Measurements from ENCODE around the gene CTNNBIP1. TPM values are rescaled to one million over a fixed set of nuclear protein-coding genes. Genes with fewer than 3 reads are reported as not detected.

CTNNBIP1 gene
- total and polyA plus RNA-seq, 2 donors (not counting 1 experiment from before 2014, with no cell fraction given), result 6.9 to 8.7 TPM

GRCh38 chr1:9882945-9883303, 27.1 kb downstream of the CTNNBIP1 start:
- H3K36me3 ChIP-seq (replicated peaks in 1 of 2; ENCODE audit: control extremely low read depth in 1 of 2, control insufficient read depth in 1 of 2, extremely low read depth in 1 of 2, insufficient read depth in 2 of 2, low read length in 1 of 2), result no peaks in the 10 kb centered on the region
- no peak overlapping the region for H3K9ac ChIP-seq (ENCODE audit: low read length)
- no peak overlapping the region for H3K4me3 ChIP-seq (ENCODE audit: control extremely low read depth in 1 of 5, extremely low read depth in 1 of 5, insufficient read depth in 1 of 5, low read depth in 2 of 5, low read length in 4 of 5)
- Mint-ChIP-seq H3K27me3 (no peaks in the 10 kb centered on the region), H3K9me3 (ENCODE audit: insufficient read depth) (no peaks in the 10 kb centered on the region), H3K4me1 (peaks cover 2% of the 10 kb centered on the region), H3K4me3 (no peak overlapping the region), H3K27ac (no peak overlapping the region)
- H3K27me3 ChIP-seq (replicated peaks in 1 of 4; ENCODE audit: control extremely low read depth in 1 of 4, control insufficient read depth in 3 of 4, insufficient read depth in 4 of 4, low read length in 3 of 4), result no peaks in the 10 kb centered on the region
- CTCF ChIA-PET, result interaction anchor here (1.4 kb wide), 1 partner anchor 267 kb away, joined by 4 read pairs; no protein-coding TSS in a partner anchor
- WGBS (ENCODE audit: insufficient coverage), result 93% methylated on average over 10 of the region's 12 CpGs
- no peak overlapping the region for H3K4me2 ChIP-seq (replicated peaks; ENCODE audit: low read depth, low read length, poor library complexity, severe bottlenecking)
- no peak for TF ChIP-seq EZH2 (IDR thresholded peaks at IDR 0.05; ENCODE audit: borderline replicate concordance, insufficient read depth, low read depth, low read length, poor library complexity, severe bottlenecking)
- TF ChIP-seq CTCF (IDR thresholded peaks at IDR 0.05), result no peak
- H3K27ac ChIP-seq (ENCODE audit: low read length in 2 of 2), result no peak overlapping the region
- POLR2A ChIA-PET, result no interaction called here
- H3K9me3 ChIP-seq (ENCODE audit: control extremely low read depth in 1 of 3, control insufficient read depth in 2 of 3, insufficient read depth in 1 of 3, low read length in 2 of 3), result no peaks in the 10 kb centered on the region
- H3K79me2 ChIP-seq (ENCODE audit: control insufficient read depth, insufficient read depth, low read length), result peaks cover 6% of the 10 kb centered on the region
- peaks cover 6% of the 10 kb centered on the region for H4K20me1 ChIP-seq (ENCODE audit: control insufficient read depth, insufficient read depth, low read length, poor library complexity, severe bottlenecking)
- intact Hi-C loops (cut with micrococcal nuclease), result no loop called here
- H3K4me1 ChIP-seq (ENCODE audit: control insufficient read depth in 2 of 2, insufficient read depth in 2 of 2, low read length in 2 of 2), result no peaks in the 10 kb centered on the region
- ATAC-seq (ENCODE audit: low read depth) (no peak), DNase-seq (no peak)
- no peak overlapping the region for H2AFZ ChIP-seq (ENCODE audit: insufficient read depth, low read depth, low read length, poor library complexity, severe bottlenecking)

- Histone ChIP-seq H3K4me2 (replicated peaks; ENCODE audit: low read depth, low read length, poor library complexity, severe bottlenecking) (no peak overlapping the region), H3K4me1 (ENCODE audit: control insufficient read depth in 2 of 2, insufficient read depth in 2 of 2, low read length in 2 of 2) (no peaks in the 10 kb centered on the region), H3K27me3 (replicated peaks in 1 of 4; ENCODE audit: control extremely low read depth in 1 of 4, control insufficient read depth in 3 of 4, insufficient read depth in 4 of 4, low read length in 3 of 4) (no peaks in the 10 kb centered on the region), H3K9ac (ENCODE audit: low read length) (no peak overlapping the region), H2AFZ (ENCODE audit: insufficient read depth, low read depth, low read length, poor library complexity, severe bottlenecking) (no peak overlapping the region), H3K36me3 (replicated peaks in 1 of 2; ENCODE audit: control extremely low read depth in 1 of 2, control insufficient read depth in 1 of 2, extremely low read depth in 1 of 2, insufficient read depth in 2 of 2, low read length in 1 of 2) (no peaks in the 10 kb centered on the region), H3K4me3 (ENCODE audit: control extremely low read depth in 1 of 5, extremely low read depth in 1 of 5, insufficient read depth in 1 of 5, low read depth in 2 of 5, low read length in 4 of 5) (no peak overlapping the region), H3K27ac (ENCODE audit: low read length in 2 of 2) (no peak overlapping the region), H4K20me1 (ENCODE audit: control insufficient read depth, insufficient read depth, low read length, poor library complexity, severe bottlenecking) (peaks cover 6% of the 10 kb centered on the region), H3K9me3 (ENCODE audit: control extremely low read depth in 1 of 3, control insufficient read depth in 2 of 3, insufficient read depth in 1 of 3, low read length in 2 of 3) (no peaks in the 10 kb centered on the region), H3K79me2 (ENCODE audit: control insufficient read depth, insufficient read depth, low read length) (peaks cover 6% of the 10 kb centered on the region)
- Mint-ChIP-seq H3K27ac (no peak overlapping the region), H3K9me3 (ENCODE audit: insufficient read depth) (no peaks in the 10 kb centered on the region), H3K4me1 (peaks cover 2% of the 10 kb centered on the region), H3K27me3 (no peaks in the 10 kb centered on the region), H3K4me3 (no peak overlapping the region)
- intact Hi-C loops (cut with micrococcal nuclease), result no loop called here
- TF ChIP-seq CTCF (IDR thresholded peaks at IDR 0.05) (no peak), EZH2 (IDR thresholded peaks at IDR 0.05; ENCODE audit: borderline replicate concordance, insufficient read depth, low read depth, low read length, poor library complexity, severe bottlenecking) (no peak)
- ChIA-PET CTCF (interaction anchor here (1.4 kb wide), 1 partner anchor 266 kb away, joined by 4 read pairs; no protein-coding TSS in a partner anchor), POLR2A (no interaction called here)
- ATAC-seq (ENCODE audit: low read depth), result no peak
- 74% methylated on average over 12 of the region's 12 CpGs for WGBS (ENCODE audit: insufficient coverage)
- DNase-seq, result no peak
Observed at GRCh38 chr1:9882296-9882944, 27.6 kb downstream of the CTNNBIP1 start.
